IPS-18a (cell line): ENCODE data around the gene LCNL1.

Experiments
- H3K27ac ChIP-seq: one replicate; pipeline ENCODE4 v1.5.1; 2013; ENCODE audit warnings: low read length
- H3K27me3 ChIP-seq: one replicate; pipeline ENCODE4 v1.6.1; 2013; ENCODE audit warnings: mild to moderate bottlenecking, low read length; ENCODE audit not compliant: control insufficient read depth, insufficient read depth
- H3K36me3 ChIP-seq: one replicate; pipeline ENCODE4 v1.6.1; 2013; ENCODE audit warnings: low read depth, low read length; ENCODE audit not compliant: control insufficient read depth
- H3K4me1 ChIP-seq: one replicate; pipeline ENCODE4 v1.6.1; 2013; ENCODE audit warnings: low read depth, low read length; ENCODE audit not compliant: control insufficient read depth
- H3K4me3 ChIP-seq: one replicate; pipeline ENCODE4 v1.5.1; 2013; ENCODE audit warnings: low read length
- H3K9ac ChIP-seq: one replicate; pipeline ENCODE4 v1.6.1; 2013; ENCODE audit warnings: mild to moderate bottlenecking, low read length, moderate library complexity
- H3K9me3 ChIP-seq: one replicate; pipeline ENCODE4 v1.6.1; 2013; ENCODE audit warnings: low read depth, low read length; ENCODE audit not compliant: control insufficient read depth

LCNL1 gene

GRCh38 chr9:136949817-136950655 lies 32.8 kb upstream of the LCNL1 start:
- Histone ChIP-seq H3K4me1 (peaks cover 5% of the 10 kb centered on the region), H3K27ac (no peak overlapping the region), H3K27me3 (no peaks in the 10 kb centered on the region), H3K9me3 (no peaks in the 10 kb centered on the region), H3K36me3 (no peaks in the 10 kb centered on the region), H3K4me3 (peak overlapping the region; percentile 62), H3K9ac (peak overlapping the region; percentile 54)

- H3K4me3 ChIP-seq: peak overlapping the region; percentile 62
- H3K9me3 ChIP-seq: no peaks in the 10 kb centered on the region
- no peak overlapping the region for H3K27ac ChIP-seq
- H3K27me3 ChIP-seq: no peaks in the 10 kb centered on the region
- peaks cover 5% of the 10 kb centered on the region for H3K4me1 ChIP-seq
- peak overlapping the region; percentile 54 for H3K9ac ChIP-seq
- no peaks in the 10 kb centered on the region for H3K36me3 ChIP-seq
Measured at GRCh38 chr9:136950656-136951276, 32.0 kb upstream of the LCNL1 start.

- Histone ChIP-seq H3K4me3 (no peak within 1 kb of the TSS), H3K27me3 (no peaks in the 10 kb centered on the region), H3K9me3 (no peaks in the 10 kb centered on the region), H3K36me3 (no peaks in the 10 kb centered on the region), H3K4me1 (peaks cover 5% of the 10 kb centered on the region), H3K9ac (no peak within 1 kb of the TSS), H3K27ac (no peak within 1 kb of the TSS)
Measured at GRCh38 chr9:136951541-136952320, 31.1 kb upstream of the LCNL1 start, which contains the start of gene LCN12. TSS of gene LCN12 (plus strand) at chr9:136952273. CDS start at chr9:136952328, 55 bp downstream.

GRCh38 chr9:136952321-136952850 lies 30.4 kb upstream of the LCNL1 start:
- H3K27ac ChIP-seq: no peak overlapping the region
- no peak overlapping the region for H3K4me3 ChIP-seq
- no peaks in the 10 kb centered on the region for H3K27me3 ChIP-seq
- H3K9ac ChIP-seq: no peak overlapping the region
- no peaks in the 10 kb centered on the region for H3K36me3 ChIP-seq
- H3K9me3 ChIP-seq: no peaks in the 10 kb centered on the region
- peaks cover 5% of the 10 kb centered on the region for H3K4me1 ChIP-seq

GRCh38 chr9:136952876-136953770 lies 29.7 kb upstream of the LCNL1 start:
- no peaks in the 10 kb centered on the region for H3K9me3 ChIP-seq
- peaks cover 5% of the 10 kb centered on the region for H3K4me1 ChIP-seq
- no peaks in the 10 kb centered on the region for H3K27me3 ChIP-seq
- H3K36me3 ChIP-seq: no peaks in the 10 kb centered on the region
- H3K9ac ChIP-seq: no peak overlapping the region
- no peak overlapping the region for H3K4me3 ChIP-seq
- H3K27ac ChIP-seq: no peak overlapping the region

GRCh38 chr9:136953771-136954269 lies 29.0 kb upstream of the LCNL1 start:
- Histone ChIP-seq H3K9ac (no peak overlapping the region), H3K27me3 (no peaks in the 10 kb centered on the region), H3K9me3 (no peaks in the 10 kb centered on the region), H3K27ac (no peak overlapping the region), H3K4me3 (no peak overlapping the region), H3K4me1 (peaks cover 5% of the 10 kb centered on the region), H3K36me3 (no peaks in the 10 kb centered on the region)

- no peaks in the 10 kb centered on the region for H3K9me3 ChIP-seq
- H3K4me3 ChIP-seq: no peak overlapping the region
- no peak overlapping the region for H3K9ac ChIP-seq
- peaks cover 5% of the 10 kb centered on the region for H3K4me1 ChIP-seq
- no peak overlapping the region for H3K27ac ChIP-seq
- no peaks in the 10 kb centered on the region for H3K36me3 ChIP-seq
- H3K27me3 ChIP-seq: no peaks in the 10 kb centered on the region
Measured at GRCh38 chr9:136954270-136955083, 28.3 kb upstream of the LCNL1 start.

- H3K4me1 ChIP-seq: peaks cover 3% of the 10 kb centered on the region
- H3K4me3 ChIP-seq: no peak overlapping the region
- no peaks in the 10 kb centered on the region for H3K27me3 ChIP-seq
- no peak overlapping the region for H3K27ac ChIP-seq
- H3K9me3 ChIP-seq: no peaks in the 10 kb centered on the region
- no peak overlapping the region for H3K9ac ChIP-seq
- H3K36me3 ChIP-seq: no peaks in the 10 kb centered on the region
Measured at GRCh38 chr9:136955202-136955942, 27.4 kb upstream of the LCNL1 start.

- no peak overlapping the region for H3K4me3 ChIP-seq
- H3K27me3 ChIP-seq: no peaks in the 10 kb centered on the region
- no peak overlapping the region for H3K27ac ChIP-seq
- no peaks in the 10 kb centered on the region for H3K36me3 ChIP-seq
- no peaks in the 10 kb centered on the region for H3K9me3 ChIP-seq
- H3K9ac ChIP-seq: no peak overlapping the region
- no peaks in the 10 kb centered on the region for H3K4me1 ChIP-seq
Measured at GRCh38 chr9:136955943-136956335, 26.9 kb upstream of the LCNL1 start.
